A673 (cell line): ENCODE results near the gene GUCY1A1. TPM values are rescaled to one million over a fixed set of nuclear protein-coding genes. Genes with fewer than 3 reads are reported as not detected.

ENCODE experiments used
- BruUV-seq: library from RNA; stranded (reverse); fragments of 400-500 nt; replicated peaks from 2 replicates; lab custom pipeline; 2021; lab: Mats Ljungman, UMichigan
- CTCF ChIA-PET: fragments of 300-600 bp; sonication (Branson Sonifier 250); formaldehyde crosslinking; loops from one replicate; lab custom pipeline; 2022; ENCODE audit warnings: antibody characterized with exemption; lab: Charles Lee
- POLR2A ChIA-PET: fragments of 300-600 bp; sonication (Branson Sonifier 250); formaldehyde crosslinking; loops from one replicate; lab custom pipeline; 2022; ENCODE audit warnings: antibody characterized with exemption; ENCODE audit not compliant: low non-redundant PET; lab: Charles Lee
- DNase-seq: peaks from one replicate; pipeline ENCODE4 v3.0.0-alpha.2; 2015; ENCODE audit warnings: low spot score
- H3K27ac ChIP-seq: fragments of 200-600 bp; sonication (generic); 2 replicates; pipeline ENCODE4 v1.5.1; 2016; ENCODE audit warnings: mixed run types, low read depth, mild to moderate bottlenecking, mixed read lengths, antibody characterized with exemption, low read length; ENCODE audit not compliant: poor library complexity, severe bottlenecking
- H3K27me3 ChIP-seq: fragments of 200-600 bp; sonication (generic); replicated peaks from 2 replicates; pipeline ENCODE4 v1.6.1; 2017; ENCODE audit warnings: mixed run types, low read depth, mild to moderate bottlenecking, mixed read lengths, antibody characterized with exemption, low read length; ENCODE audit not compliant: insufficient read depth, poor library complexity
- H3K36me3 ChIP-seq: fragments of 200-600 bp; sonication (generic); 2 replicates; pipeline ENCODE4 v1.6.1; 2016; ENCODE audit warnings: mixed run types, mild to moderate bottlenecking, mixed read lengths, antibody characterized with exemption, low read length; ENCODE audit not compliant: insufficient read depth, poor library complexity, severe bottlenecking
- H3K4me1 ChIP-seq: fragments of 200-600 bp; sonication (generic); 2 replicates; pipeline ENCODE4 v1.6.1; 2017; ENCODE audit warnings: mixed run types, mild to moderate bottlenecking, mixed read lengths, antibody characterized with exemption, low read length; ENCODE audit not compliant: insufficient read depth, poor library complexity, severe bottlenecking
- H3K4me3 ChIP-seq: fragments of 200-600 bp; sonication (generic); 2 replicates; pipeline ENCODE4 v1.5.1; 2016; ENCODE audit warnings: low read depth, mixed run types, mild to moderate bottlenecking, mixed read lengths, low read length; ENCODE audit not compliant: poor library complexity, severe bottlenecking
- H3K9me3 ChIP-seq: fragments of 200-600 bp; sonication (generic); 2 replicates; pipeline ENCODE4 v1.6.1; 2016; ENCODE audit warnings: mixed run types, low read depth, mild to moderate bottlenecking, mixed read lengths, antibody characterized with exemption, low read length; ENCODE audit not compliant: poor library complexity, severe bottlenecking
- EZH2 ChIP-seq: fragments of 200-600 bp; sonication (generic); IDR thresholded peaks from 2 replicates; pipeline ENCODE4 v1.6.1; 2017; ENCODE audit warnings: borderline replicate concordance, low read depth, mild to moderate bottlenecking, mixed read lengths, antibody characterized with exemption, low read length; ENCODE audit not compliant: poor library complexity, severe bottlenecking
- intact Hi-C: fragments of 100-400 bp; cut with micrococcal nuclease; formaldehyde crosslinking; loops from one replicate; pipeline ENCODE4 v1.10.0; 2022; ENCODE audit not compliant: unreplicated experiment
- total RNA-seq: library from RNA; stranded (reverse); gene quantifications from 2 replicates; pipeline ENCODE4 v1.2.3, GENCODE V29; 2021
- TF ChIP-seq, protein P1 (sequence below): fragments of 300-800, 200-600 bp; sonication (generic); conservative IDR thresholded peaks from 2 replicates; pipeline ENCODE4 v1.5.1; 2017; ENCODE audit warnings: low read depth, mild to moderate bottlenecking, antibody characterized with exemption, low read length, moderate library complexity, mixed read lengths

Gene GUCY1A1
- total RNA-seq, 1 experiment from 2014 or later: 0.37 TPM

DNA sequence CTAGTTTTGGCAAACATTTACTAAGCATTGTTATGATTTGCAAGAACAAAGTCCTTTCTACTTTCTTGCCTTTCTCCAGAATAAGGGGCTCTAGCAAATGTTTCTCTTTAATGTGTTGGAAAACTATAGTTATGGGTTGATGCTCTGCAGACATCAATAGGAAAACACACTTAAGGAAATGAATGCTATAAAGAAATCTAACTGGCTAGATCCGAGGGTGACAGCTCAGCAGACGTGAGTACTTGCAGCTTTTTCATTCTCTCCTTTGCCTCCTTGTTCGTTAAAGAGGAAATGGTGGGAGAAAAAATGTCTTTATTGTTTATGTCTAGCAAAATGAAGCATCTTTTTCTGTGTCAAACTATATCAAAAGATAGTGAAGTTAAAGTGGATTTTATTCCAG is 98.5 kb downstream of the GUCY1A1 start:
- POLR2A ChIA-PET: no interaction called here
- Histone ChIP-seq H3K27me3 (peaks cover 18% of the 10 kb centered on the region), H3K4me3 (no peak overlapping the region), H3K36me3 (no peaks in the 10 kb centered on the region), H3K9me3 (no peaks in the 10 kb centered on the region), H3K4me1 (no peaks in the 10 kb centered on the region), H3K27ac (no peak overlapping the region)
- intact Hi-C loops: no loop called here
- no peak for TF ChIP-seq EZH2
- TF ChIP-seq, protein P1, sequence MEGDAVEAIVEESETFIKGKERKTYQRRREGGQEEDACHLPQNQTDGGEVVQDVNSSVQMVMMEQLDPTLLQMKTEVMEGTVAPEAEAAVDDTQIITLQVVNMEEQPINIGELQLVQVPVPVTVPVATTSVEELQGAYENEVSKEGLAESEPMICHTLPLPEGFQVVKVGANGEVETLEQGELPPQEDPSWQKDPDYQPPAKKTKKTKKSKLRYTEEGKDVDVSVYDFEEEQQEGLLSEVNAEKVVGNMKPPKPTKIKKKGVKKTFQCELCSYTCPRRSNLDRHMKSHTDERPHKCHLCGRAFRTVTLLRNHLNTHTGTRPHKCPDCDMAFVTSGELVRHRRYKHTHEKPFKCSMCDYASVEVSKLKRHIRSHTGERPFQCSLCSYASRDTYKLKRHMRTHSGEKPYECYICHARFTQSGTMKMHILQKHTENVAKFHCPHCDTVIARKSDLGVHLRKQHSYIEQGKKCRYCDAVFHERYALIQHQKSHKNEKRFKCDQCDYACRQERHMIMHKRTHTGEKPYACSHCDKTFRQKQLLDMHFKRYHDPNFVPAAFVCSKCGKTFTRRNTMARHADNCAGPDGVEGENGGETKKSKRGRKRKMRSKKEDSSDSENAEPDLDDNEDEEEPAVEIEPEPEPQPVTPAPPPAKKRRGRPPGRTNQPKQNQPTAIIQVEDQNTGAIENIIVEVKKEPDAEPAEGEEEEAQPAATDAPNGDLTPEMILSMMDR: no peak
- CTCF ChIA-PET: no interaction called here
- BruUV-seq: no TSS peak
- DNase-seq: no peak

DNA sequence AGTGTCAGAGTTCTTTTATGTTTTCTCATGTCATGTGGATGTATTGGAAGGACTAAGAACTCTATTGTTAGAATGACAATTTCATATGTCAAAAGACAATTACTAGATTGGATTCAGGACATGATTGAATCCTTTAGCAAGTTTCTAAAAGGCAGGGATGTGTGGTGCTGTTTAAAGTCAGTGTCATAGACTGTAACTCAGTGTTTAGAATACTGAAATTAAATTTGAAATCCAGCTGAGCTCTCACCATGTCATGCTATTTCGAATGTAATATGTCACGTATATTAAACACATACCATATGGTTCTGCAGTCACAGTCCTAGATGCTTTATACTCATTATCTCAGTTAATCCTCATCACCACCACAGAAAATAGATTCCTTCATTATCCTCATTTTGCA is 100.0 kb downstream of the GUCY1A1 start:
- DNase-seq: no peak
- no peak overlapping the region for H3K27ac ChIP-seq
- no peaks in the 10 kb centered on the region for H3K4me1 ChIP-seq
- no peaks in the 10 kb centered on the region for H3K36me3 ChIP-seq
- no peak overlapping the region for H3K4me3 ChIP-seq
- intact Hi-C loops: no loop called here
- no peaks in the 10 kb centered on the region for H3K9me3 ChIP-seq
- ChIA-PET POLR2A (interaction anchor here (0.6 kb wide), 1 partner anchor 388 kb away, joined by 12 read pairs; no protein-coding TSS in a partner anchor), CTCF (no interaction called here)
- BruUV-seq: no TSS peak
- H3K27me3 ChIP-seq: peaks cover 4% of the 10 kb centered on the region
- no peak for TF ChIP-seq EZH2
- TF ChIP-seq, protein P1: no peak

DNA sequence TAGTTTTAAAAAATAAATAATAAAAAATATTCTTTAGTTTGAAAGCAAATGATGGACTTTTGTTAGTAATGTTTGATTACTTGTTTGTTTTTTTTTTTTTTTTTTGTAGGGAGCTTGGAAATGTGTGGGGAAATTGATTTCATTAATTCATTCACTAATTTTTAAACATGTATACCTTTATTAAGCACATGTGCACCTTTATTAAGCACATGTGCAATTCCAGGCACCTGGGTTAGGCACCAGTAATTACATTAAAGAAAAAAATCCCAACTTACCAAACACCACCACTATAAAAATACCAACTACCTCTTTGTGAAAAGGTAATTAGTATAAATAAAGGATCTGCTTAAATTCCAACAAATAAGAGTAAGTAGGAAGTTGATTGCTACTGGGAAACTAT is 101.7 kb downstream of the GUCY1A1 start:
- Histone ChIP-seq H3K27me3 (no peaks in the 10 kb centered on the region), H3K27ac (no peak overlapping the region), H3K4me1 (no peaks in the 10 kb centered on the region), H3K9me3 (no peaks in the 10 kb centered on the region), H3K36me3 (no peaks in the 10 kb centered on the region), H3K4me3 (no peak overlapping the region)
- BruUV-seq: no TSS peak
- no peak for TF ChIP-seq EZH2
- TF ChIP-seq, protein P1: no peak
- POLR2A ChIA-PET: no interaction called here
- no peak for DNase-seq
- intact Hi-C loops: no loop called here
- CTCF ChIA-PET: no interaction called here
